H9 (cell line): ENCODE measurements around the gene PRF1. TPM values are rescaled to one million over a fixed set of nuclear protein-coding genes. Genes with fewer than 3 reads are reported as not detected.

Experiments
- DNase-seq: peaks from one replicate; pipeline ENCODE4 v3.0.0-alpha.2; 2017
- H2AFZ ChIP-seq: one replicate; pipeline ENCODE4 v1.6.1; 2013; ENCODE audit warnings: mild to moderate bottlenecking, low read length, control low read depth, moderate library complexity
- H2AK5ac ChIP-seq: 2 replicates; pipeline ENCODE4 v1.6.1; 2013; ENCODE audit warnings: low read length, control low read depth, mixed read lengths; ENCODE audit not compliant: insufficient read length
- H2BK120ac ChIP-seq: one replicate; pipeline ENCODE4 v1.6.1; 2013; ENCODE audit warnings: low read depth, mild to moderate bottlenecking, low read length, control low read depth, inconsistent platforms; ENCODE audit not compliant: poor library complexity, severe bottlenecking
- H2BK12ac ChIP-seq: 2 replicates; pipeline ENCODE4 v1.6.1; 2013; ENCODE audit warnings: low read length, control low read depth, mixed read lengths, low read depth; ENCODE audit not compliant: insufficient read length
- H2BK15ac ChIP-seq: 2 replicates; pipeline ENCODE4 v1.6.1; 2013; ENCODE audit warnings: low read depth, low read length, control low read depth
- H2BK20ac ChIP-seq: one replicate; pipeline ENCODE4 v1.6.1; 2013; ENCODE audit warnings: low read depth, mild to moderate bottlenecking, low read length, control low read depth, inconsistent platforms; ENCODE audit not compliant: poor library complexity, severe bottlenecking
- H2BK5ac ChIP-seq: 2 replicates; pipeline ENCODE4 v1.6.1; 2013; ENCODE audit warnings: low read length, control low read depth, mixed read lengths; ENCODE audit not compliant: insufficient read length
- H3K14ac ChIP-seq: 2 replicates; pipeline ENCODE4 v1.6.1; 2013; ENCODE audit warnings: low read length, control low read depth; ENCODE audit not compliant: insufficient read depth
- H3K18ac ChIP-seq: 2 replicates; pipeline ENCODE4 v1.6.1; 2013; ENCODE audit warnings: low read depth, mild to moderate bottlenecking, mixed read lengths, low read length, control low read depth; ENCODE audit not compliant: insufficient read length
- H3K23ac ChIP-seq: 2 replicates; pipeline ENCODE4 v1.6.1; 2013; ENCODE audit warnings: low read length, control low read depth, mixed read lengths, low read depth; ENCODE audit not compliant: insufficient read length
- H3K23me2 ChIP-seq: 2 replicates; pipeline ENCODE4 v1.6.1; 2013; ENCODE audit warnings: low read depth, mild to moderate bottlenecking, mixed read lengths, low read length, control low read depth; ENCODE audit not compliant: insufficient read length, poor library complexity, severe bottlenecking
- H3K27ac ChIP-seq: 2 replicates; pipeline ENCODE4 v1.5.1; 2013; ENCODE audit warnings: low read length, control low read depth, mixed read lengths, low read depth; ENCODE audit not compliant: insufficient read length
- H3K27me3 ChIP-seq: 2 replicates; pipeline ENCODE4 v1.6.1; 2013; ENCODE audit warnings: low read length, control low read depth, inconsistent platforms; ENCODE audit not compliant: insufficient read depth
- H3K4ac ChIP-seq: 2 replicates; pipeline ENCODE4 v1.6.1; 2013; ENCODE audit warnings: low read depth, mild to moderate bottlenecking, control low read depth, inconsistent platforms, low read length, moderate library complexity
- H3K4me1 ChIP-seq: 2 replicates; pipeline ENCODE4 v1.6.1; 2013; ENCODE audit warnings: low read length, control low read depth, inconsistent platforms; ENCODE audit not compliant: insufficient read depth
- H3K4me2 ChIP-seq: 2 replicates; pipeline ENCODE4 v1.6.1; 2013; ENCODE audit warnings: low read length, control low read depth, mixed read lengths; ENCODE audit not compliant: insufficient read length, insufficient read depth
- H3K56ac ChIP-seq: 2 replicates; pipeline ENCODE4 v1.6.1; 2013; ENCODE audit warnings: low read depth, mild to moderate bottlenecking, mixed read lengths, low read length, control low read depth; ENCODE audit not compliant: insufficient read length
- H3K79me1 ChIP-seq: 2 replicates; pipeline ENCODE4 v1.6.1; 2013; ENCODE audit warnings: low read depth, mild to moderate bottlenecking, moderate library complexity, low read length, control low read depth, inconsistent platforms; ENCODE audit not compliant: insufficient read depth, poor library complexity, severe bottlenecking
- H3K79me2 ChIP-seq: 2 replicates; pipeline ENCODE4 v1.6.1; 2013; ENCODE audit warnings: low read length, control low read depth, inconsistent platforms; ENCODE audit not compliant: insufficient read depth
- H3K9ac ChIP-seq: 2 replicates; pipeline ENCODE4 v1.6.1; 2013; ENCODE audit warnings: low read length, control low read depth, mixed read lengths; ENCODE audit not compliant: insufficient read length; ENCODE audit errors: extremely low read depth
- H3K9me3 ChIP-seq: one replicate; pipeline ENCODE4 v1.6.1; 2013; ENCODE audit warnings: low read depth, low read length, inconsistent platforms; ENCODE audit not compliant: control insufficient read depth
- H3T11ph ChIP-seq: one replicate; pipeline ENCODE4 v1.6.1; 2013; ENCODE audit warnings: mild to moderate bottlenecking, low read length, control low read depth, inconsistent platforms
- H4K20me1 ChIP-seq: one replicate; pipeline ENCODE4 v1.6.1; 2013; ENCODE audit not compliant: control insufficient read depth, insufficient read length, insufficient read depth
- H4K5ac ChIP-seq: 2 replicates; pipeline ENCODE4 v1.6.1; 2013; ENCODE audit warnings: low read depth, mild to moderate bottlenecking, mixed read lengths, low read length, control low read depth; ENCODE audit not compliant: insufficient read length
- H4K8ac ChIP-seq: replicated peaks from 2 replicates; pipeline ENCODE4 v1.6.1; 2013; ENCODE audit warnings: low read length, control low read depth, mixed read lengths, low read depth; ENCODE audit not compliant: insufficient read length
- H4K91ac ChIP-seq: 2 replicates; pipeline ENCODE4 v1.6.1; 2013; ENCODE audit warnings: low read depth, mild to moderate bottlenecking, moderate library complexity, mixed read lengths, low read length, control low read depth; ENCODE audit not compliant: insufficient read length
- H3K27ac Mint-ChIP-seq, 3 experiments: 2 replicates in 2 of 3; 3 replicates in 1 of 3; pipeline ENCODE4 v1.8.0; 2020 to 2021; ENCODE audit warnings: mixed read lengths in 3 of 3, mild to moderate bottlenecking in 1 of 3, moderate library complexity in 1 of 3
- H3K27me3 Mint-ChIP-seq: 2 replicates; pipeline ENCODE4 v1.8.0; 2021; ENCODE audit warnings: low read depth, mild to moderate bottlenecking, moderate library complexity, mixed read lengths
- H3K36me3 Mint-ChIP-seq, 3 experiments: 2 replicates in 2 of 3; 3 replicates in 1 of 3; pipeline ENCODE4 v1.8.0; 2020 to 2021; ENCODE audit warnings: low read depth in 3 of 3, mixed read lengths in 3 of 3; ENCODE audit not compliant: insufficient read depth in 1 of 3
- H3K4me1 Mint-ChIP-seq, 2 experiments: 2 replicates each; pipeline ENCODE4 v1.8.0; 2020; ENCODE audit warnings: mixed read lengths in 2 of 2
- H3K4me3 Mint-ChIP-seq, 2 experiments: 2 replicates in 1 of 2; 3 replicates in 1 of 2; pipeline ENCODE4 v1.8.0; 2020 to 2021; ENCODE audit warnings: mild to moderate bottlenecking in 2 of 2, mixed read lengths in 2 of 2, moderate library complexity in 1 of 2
- H3K9me3 Mint-ChIP-seq, 2 experiments: 2 replicates in 1 of 2; 3 replicates in 1 of 2; pipeline ENCODE4 v1.8.0; 2020; ENCODE audit warnings: mild to moderate bottlenecking in 2 of 2, mixed read lengths in 2 of 2, moderate library complexity in 1 of 2
- CTCF ChIP-seq: fragments of 200-600 bp; sonication (generic); conservative IDR thresholded peaks from 3 replicates; pipeline ENCODE4 v1.8.0; 2021; ENCODE audit warnings: antibody characterized with exemption, mild to moderate bottlenecking
- WGBS: extraction: QIAGEN DNeasy Blood & Tissue Kit; methylation state at CpG from one replicate; pipeline ENCODE4 v1.1.7; 2013; ENCODE audit warnings: missing lambda C conversion rate, low lambda C conversion rate, mixed read lengths; ENCODE audit not compliant: insufficient read length; ENCODE audit errors: extremely low coverage; 5-methylcytosine and 5-hydroxymethylcytosine counted together
- total RNA-seq: library from RNA; stranded (reverse); gene quantifications from 2 replicates; pipeline ENCODE4 v1.2.1, GENCODE V29; 2021

Gene PRF1
- total RNA-seq, 1 experiment from 2014 or later: not detected

- Histone ChIP-seq H2AFZ (no peak overlapping the region), H3K4ac (no peak overlapping the region), H3K9me3 (peaks cover 7% of the 10 kb centered on the region), H3K18ac (no peak overlapping the region), H4K91ac (no peak overlapping the region), H2BK12ac (no peak overlapping the region), H4K5ac (no peak overlapping the region), H3K14ac (no peak overlapping the region), H3T11ph (no peak overlapping the region), H3K27ac (no peak overlapping the region), H3K4me1 (peaks cover 4% of the 10 kb centered on the region), H3K9ac (no peak overlapping the region), H3K79me1 (no peaks in the 10 kb centered on the region), H2BK5ac (no peak overlapping the region), H3K27me3 (no peaks in the 10 kb centered on the region), H3K23me2 (no peaks in the 10 kb centered on the region), H3K56ac (no peak overlapping the region), H2BK120ac (no peak overlapping the region), H3K4me2 (no peak overlapping the region), H2BK15ac (no peak overlapping the region), H2AK5ac (no peak overlapping the region), H4K20me1 (no peaks in the 10 kb centered on the region), H4K8ac (no peak overlapping the region), H3K23ac (no peak overlapping the region), H2BK20ac (no peak overlapping the region), H3K79me2 (no peaks in the 10 kb centered on the region)
- WGBS: no CpG with 5 or more reads among the region's 5 CpGs
- TF ChIP-seq CTCF: no peak
- Mint-ChIP-seq H3K4me3 (no peak overlapping the region), H3K36me3 (peaks cover 12 to 24% (median 21%) of the 10 kb centered on the region in 3 experiments), H3K9me3 (peaks cover 22 to 24% of the 10 kb centered on the region in 2 experiments), H3K27ac (no peak overlapping the region), H3K27me3 (no peaks in the 10 kb centered on the region), H3K4me1 (peaks cover 17 to 21% of the 10 kb centered on the region in 2 experiments)
- DNase-seq: no peak
Measured at GRCh38 chr10:70618663-70619062, 16.1 kb upstream of the PRF1 start.
